Cardiac septum (tissue), 1 donor: ENCODE results near the gene VANGL2. TPM values are rescaled to one million over a fixed set of nuclear protein-coding genes. Genes with fewer than 3 reads are reported as not detected.

ENCODE experiments used
- DNase-seq: peaks from one replicate; pipeline ENCODE4 v3.0.0-alpha.2; 2020; ENCODE audit warnings: low spot score
- intact Hi-C: fragments of 100-400 bp; cut with DNase I; formaldehyde crosslinking; loops from one replicate; pipeline ENCODE4 v1.14.0; 2022
- long read RNA-seq: library from polyadenylated mRNA; unstranded; transcript quantifications from one replicate; pipeline ENCODE4 v2.0.0, GENCODE V29; 2021
- total RNA-seq: library from RNA; stranded (reverse); fragmentation: NEBNext Ultra II Directional; extraction: Animal tissue kit (Norgen Biotek cat#: 25700); gene quantifications from one replicate; pipeline ENCODE4 v1.2.1, GENCODE V29; 2021
- donor health status: DM: no; HTN: no; CAD: no.

VANGL2 gene
- 1.4 TPM for total RNA-seq
- long read RNA-seq, partial matches to known transcripts: 0 of 1 reads
- long read RNA-seq, other reads (novel, unspliced or antisense): 1 of 1 reads

DNA sequence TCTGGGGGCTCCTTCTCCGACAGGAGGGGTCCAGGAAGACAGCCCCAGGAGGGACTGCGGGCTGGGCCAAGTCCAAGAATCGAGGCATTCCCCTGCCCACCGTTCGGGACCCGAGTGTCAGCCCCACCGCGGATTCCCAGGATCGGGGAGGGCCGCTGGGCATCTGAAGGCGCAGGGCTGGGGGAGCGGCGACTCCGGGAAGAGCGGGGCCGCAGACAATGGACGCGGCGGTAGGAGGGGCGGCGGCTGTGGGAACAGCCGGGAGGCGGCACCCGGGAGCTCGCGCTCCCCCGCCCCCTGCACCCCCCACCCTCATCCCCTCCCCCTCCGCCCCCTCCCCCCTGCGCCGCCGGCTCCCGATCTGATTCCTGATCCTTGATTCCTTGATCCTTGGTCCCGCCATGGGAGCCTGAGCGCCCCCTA is at the start of gene VANGL2:
VANGL2 (plus strand) TSS at position 342 of the 423 bp plus-strand sequence. CDS start 15,274 bp downstream, outside the sequence.
- DNase-seq: peak; percentile 80
- intact Hi-C loops: no loop called here

- DNase-seq: no peak
- intact Hi-C loops: no loop called here
Measured at GRCh38 chr1:160351629-160352028, 48.7 kb upstream of the VANGL2 start.

- intact Hi-C loops: no loop called here
- DNase-seq: no peak
Measured at GRCh38 chr1:160352555-160352954, 47.8 kb upstream of the VANGL2 start.

DNA sequence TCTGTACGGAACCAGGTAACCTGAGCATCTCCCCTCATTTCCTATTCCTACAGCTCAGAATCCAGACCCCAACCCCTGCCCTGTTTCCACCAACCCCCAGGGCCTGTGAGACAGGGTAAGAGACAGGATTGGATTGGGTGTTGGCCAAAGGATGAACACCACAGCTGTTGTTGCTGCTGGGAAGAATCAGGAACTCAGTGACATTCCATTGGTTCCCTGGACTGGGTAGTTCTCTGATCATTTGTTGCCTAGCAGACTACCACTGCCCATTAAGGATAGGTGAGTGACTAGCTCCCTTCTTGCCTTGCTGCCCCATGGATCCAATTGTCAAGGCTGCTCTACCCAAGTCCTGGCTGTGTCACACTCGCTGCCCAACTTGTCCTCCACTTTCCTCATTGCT is 47.1 kb upstream of the VANGL2 start:
- no peak for DNase-seq
- intact Hi-C loops: no loop called here

DNA sequence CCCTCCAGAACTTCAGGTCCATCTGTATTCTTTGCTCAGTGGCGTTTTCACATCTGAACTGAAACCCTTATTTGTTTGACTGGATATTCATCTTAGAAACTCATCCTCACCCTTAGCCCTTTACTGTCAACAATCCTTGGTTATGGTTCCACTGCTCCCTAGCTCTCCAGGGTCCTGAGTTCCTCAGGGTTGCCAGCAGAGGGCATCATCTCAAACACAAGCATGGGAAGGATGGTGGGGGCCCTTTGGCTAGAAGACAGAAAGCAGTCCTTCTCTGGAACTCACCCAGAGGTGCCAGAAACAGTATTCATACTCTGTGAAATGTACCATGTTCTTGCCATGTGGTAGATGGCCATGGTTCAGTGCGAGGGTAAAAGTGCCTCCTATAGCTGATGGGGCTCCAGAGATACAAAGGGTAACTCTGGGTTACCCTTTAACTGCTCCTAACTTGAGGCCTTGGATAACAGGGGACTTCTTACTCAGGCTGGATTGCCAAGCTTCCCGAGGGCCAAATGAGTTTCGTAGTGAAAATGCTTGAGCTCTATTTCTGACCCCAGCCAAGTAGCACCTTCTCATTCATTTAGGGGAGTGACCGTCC is 45.9 kb upstream of the VANGL2 start:
- intact Hi-C loops: no loop called here
- no peak for DNase-seq

DNA sequence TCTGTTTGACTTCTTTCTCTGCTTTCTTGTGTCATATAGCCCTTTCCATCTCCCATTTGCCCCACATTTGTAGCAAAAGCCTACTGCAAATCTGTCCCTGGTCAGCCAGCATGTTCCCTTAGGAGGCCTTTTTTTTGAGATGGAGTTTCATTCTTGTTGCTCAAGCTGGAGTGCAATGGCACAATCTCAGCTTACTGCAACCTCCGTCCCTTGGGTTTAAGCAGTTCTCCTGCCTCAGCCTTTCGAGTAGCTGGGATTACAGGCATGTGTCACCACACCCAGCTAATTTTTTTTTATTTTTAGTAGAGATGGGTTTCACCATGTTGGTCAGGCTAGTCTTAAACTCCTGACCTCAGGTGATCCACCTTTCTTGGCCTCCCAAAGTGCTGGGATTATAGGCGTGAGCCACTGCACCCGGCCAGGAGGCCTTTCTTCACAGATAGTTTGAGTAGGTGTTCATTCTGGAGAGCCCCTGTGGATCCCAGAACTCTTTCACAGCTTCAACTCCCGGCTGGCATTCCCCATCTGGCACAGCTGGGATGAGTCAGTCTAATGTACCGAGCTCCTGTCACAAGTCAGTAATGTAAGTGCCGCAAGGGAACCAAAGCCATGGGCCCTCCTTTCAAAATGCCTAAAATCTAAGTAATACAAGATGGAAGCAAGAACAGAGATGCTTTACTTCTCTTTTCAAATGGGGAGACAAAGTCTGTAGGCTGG is 42.9 kb upstream of the VANGL2 start:
- DNase-seq: no peak
- intact Hi-C loops: no loop called here

GRCh38 chr1:160358073-160358472 is 42.3 kb upstream of the VANGL2 start:
- intact Hi-C loops: no loop called here
- DNase-seq: no peak

DNA sequence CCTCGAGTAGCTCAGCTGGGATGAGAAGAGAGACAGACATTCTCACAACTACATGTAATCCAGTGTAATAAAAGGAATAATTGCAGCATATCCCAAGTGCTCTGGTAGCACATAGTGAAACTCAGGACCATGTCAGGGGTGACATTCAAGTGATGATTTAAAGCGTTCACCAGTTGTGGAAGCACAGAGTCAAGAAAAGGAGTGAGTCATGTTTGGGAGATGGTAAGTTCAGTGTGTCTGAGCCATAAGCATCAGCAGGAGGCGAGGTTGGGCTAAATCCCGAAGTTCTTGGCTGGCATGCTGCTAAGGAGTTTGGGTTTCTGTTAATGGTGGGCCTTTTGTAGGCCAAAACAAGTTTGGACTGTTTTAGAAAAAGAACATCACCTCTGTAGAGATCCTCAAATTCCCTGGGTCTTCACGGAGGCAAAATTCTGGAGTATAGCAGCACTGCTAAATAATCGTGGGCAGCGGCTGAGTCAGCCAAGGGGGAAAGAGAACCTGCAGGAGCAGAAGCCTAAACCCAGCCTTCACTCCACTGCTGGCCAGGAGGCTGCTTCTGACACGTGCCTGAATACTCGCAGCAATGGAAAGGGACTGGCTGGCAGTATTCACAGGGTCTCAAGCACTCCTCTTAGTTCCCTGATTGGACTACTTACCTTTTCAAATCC is 40.7 kb upstream of the VANGL2 start:
- DNase-seq: no peak
- intact Hi-C loops: no loop called here

GRCh38 chr1:160360227-160360695 is 40.1 kb upstream of the VANGL2 start:
- DNase-seq: no peak
- intact Hi-C loops: no loop called here

DNA sequence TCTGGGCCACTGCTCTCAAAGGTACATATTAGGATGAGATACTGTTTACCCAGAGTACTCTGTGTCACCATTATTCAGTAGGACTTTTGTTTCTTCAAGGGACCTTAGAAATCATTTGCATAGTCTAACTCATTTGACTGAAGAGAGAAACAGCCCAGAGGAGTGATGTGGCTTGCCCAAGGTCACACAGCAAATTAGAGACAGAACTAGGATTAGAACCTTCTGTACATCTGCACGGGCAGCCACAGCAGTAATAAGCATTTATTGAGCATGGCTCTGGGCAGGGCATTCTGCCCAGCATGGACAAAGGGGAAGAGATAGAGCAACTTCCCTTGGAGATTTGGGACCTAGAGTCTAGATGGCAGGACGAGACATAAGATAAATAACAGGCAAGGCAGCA is 39.2 kb upstream of the VANGL2 start:
- no peak for DNase-seq
- intact Hi-C loops: no loop called here

GRCh38 chr1:160361814-160362167 is 38.6 kb upstream of the VANGL2 start:
- intact Hi-C loops: no loop called here
- no peak for DNase-seq

DNA sequence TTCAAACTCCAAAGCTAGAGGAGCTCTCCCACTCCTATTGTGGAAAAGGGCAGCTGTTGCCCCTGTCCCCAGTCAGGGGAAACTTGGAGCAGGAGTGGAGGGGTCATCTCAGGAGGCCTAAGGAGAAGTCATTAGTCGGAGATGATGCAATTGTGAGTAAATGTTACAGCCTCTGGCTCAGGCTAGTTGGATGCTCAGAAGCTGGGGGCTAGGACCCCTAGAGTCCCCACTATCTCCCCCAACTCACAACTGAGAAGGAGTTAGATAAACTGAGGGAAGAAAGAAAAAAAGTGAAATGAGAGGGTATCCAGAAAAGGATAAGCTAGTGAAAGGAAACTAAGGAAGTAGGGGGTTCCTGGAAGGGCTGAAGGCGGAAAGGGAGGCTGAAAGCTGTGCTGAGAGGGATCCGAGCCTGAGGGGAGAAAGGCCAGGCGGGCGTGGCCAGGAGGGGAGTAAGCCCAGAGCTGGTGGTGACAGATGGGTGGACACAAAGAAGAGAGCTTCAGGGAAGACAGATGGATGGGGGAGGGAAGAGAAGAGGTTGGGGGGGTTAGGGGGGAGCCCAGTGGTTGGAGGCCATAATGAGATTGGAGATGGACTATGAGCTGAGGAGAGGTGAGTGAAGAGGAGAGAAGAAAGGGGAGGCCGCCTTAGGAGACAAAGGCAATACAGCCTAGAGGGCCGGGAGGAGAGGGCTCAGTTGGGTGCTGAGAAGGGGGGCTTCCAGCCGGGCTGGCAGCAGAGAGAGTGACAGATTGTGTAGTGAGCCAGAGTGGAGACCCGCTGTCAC is 38.0 kb upstream of the VANGL2 start:
- DNase-seq: no peak
- intact Hi-C loops: no loop called here

DNA sequence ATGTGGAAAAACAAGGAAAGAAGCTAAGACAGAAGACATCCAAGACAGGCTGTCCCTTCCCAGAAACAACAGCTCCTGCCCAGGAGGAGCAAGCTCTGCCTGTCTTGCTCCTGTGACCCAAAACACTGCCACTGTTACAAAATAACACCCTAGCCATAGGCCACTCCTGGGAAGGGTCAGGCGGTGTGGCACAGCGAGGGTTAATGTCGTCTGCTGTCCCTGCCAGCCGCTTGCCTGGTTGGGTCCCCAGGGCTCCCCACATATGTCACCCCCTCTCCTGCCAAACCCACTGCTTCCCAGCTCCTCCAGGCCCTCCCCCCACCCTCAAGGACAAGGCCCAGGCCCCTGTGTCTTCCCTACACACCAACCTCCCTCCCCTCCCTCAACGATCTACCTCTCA is 37.4 kb upstream of the VANGL2 start:
- intact Hi-C loops: no loop called here
- DNase-seq: no peak

GRCh38 chr1:160363951-160364735 is 36.2 kb upstream of the VANGL2 start:
- intact Hi-C loops: no loop called here
- no peak for DNase-seq

DNA sequence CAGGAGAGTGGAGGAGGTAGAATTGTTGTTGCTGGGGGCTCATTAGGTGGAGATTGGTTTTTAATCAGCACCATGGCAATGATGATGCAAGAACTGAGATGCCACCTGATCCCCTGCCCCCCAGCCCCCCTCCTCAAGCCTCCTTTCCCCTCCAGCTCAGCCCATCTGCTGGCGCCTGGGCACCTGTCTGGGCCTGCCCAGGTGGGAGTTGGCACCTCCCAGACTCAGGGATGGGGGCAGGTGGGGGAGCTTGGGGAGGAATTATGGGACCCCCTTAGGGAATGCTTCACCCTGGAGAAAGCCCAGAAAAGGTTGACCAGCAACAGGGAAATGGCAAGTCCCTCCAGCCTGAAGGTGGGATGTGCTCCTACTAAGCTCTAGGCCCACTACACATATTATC is 35.0 kb upstream of the VANGL2 start:
- intact Hi-C loops: no loop called here
- DNase-seq: no peak

GRCh38 chr1:160366731-160367515 is 33.4 kb upstream of the VANGL2 start, which contains the start of gene NHLH1:
NHLH1 (plus strand) TSS chr1:160367071; CDS start chr1:160370732, 3,661 bp downstream.
- intact Hi-C loops: no loop called here
- no peak for DNase-seq

DNA sequence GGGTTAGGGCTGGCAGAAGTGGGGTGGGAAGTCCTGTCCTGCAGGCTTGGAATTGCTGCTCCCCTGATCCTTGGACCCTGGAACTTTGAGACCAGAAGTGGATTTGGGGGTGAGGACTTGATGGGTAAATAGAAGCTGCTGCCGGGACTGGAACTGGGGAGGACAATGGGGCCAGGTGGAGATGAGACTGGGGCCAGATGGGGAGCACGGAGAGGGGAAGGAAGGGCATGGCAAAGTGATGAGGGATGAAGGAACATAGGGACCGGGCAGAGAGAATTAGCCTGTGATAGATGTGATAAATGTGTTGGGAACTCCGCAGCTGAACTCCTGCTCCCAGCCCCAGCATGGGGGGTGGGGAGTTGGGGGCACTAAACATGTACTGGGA is 32.9 kb upstream of the VANGL2 start:
- DNase-seq: no peak
- intact Hi-C loops: no loop called here
